ENCODE data around the gene PRRX2. TPM values are rescaled to one million over a fixed set of nuclear protein-coding genes. Genes with fewer than 3 reads are reported as not detected.

The PRRX2 gene
- total and polyA plus RNA-seq, 2 of the 4 experiments (the other 2 are of a cell fraction): 12.7 to 35.5 TPM

- dilution Hi-C loops (cut with HindIII; ENCODE audit: low sequenced_read_pairs, unreplicated experiment): no loop called here
- no peak overlapping the region for H2BK120ac ChIP-seq (ENCODE audit: low read depth, low read length)
- in situ Hi-C loops (cut with MboI; ENCODE audit: low sequenced_read_pairs): no loop called here
Measured at GRCh38 chr9:129720181-129720864, 54.9 kb downstream of the PRRX2 start.

More at GRCh38 chr9:129720181-129720864, 54.9 kb downstream of the PRRX2 start:
- Histone ChIP-seq H3K14ac (replicated peaks; ENCODE audit: low read depth, low read length) (no peak overlapping the region), H3K56ac (ENCODE audit: extremely low read depth, insufficient read depth, low read length) (no peak overlapping the region), H2AFZ (replicated peaks; ENCODE audit: low read length, poor library complexity) (no peak overlapping the region), H3K4me1 (ENCODE audit: control insufficient read depth, insufficient read depth, low read length) (peaks cover 6% of the 10 kb centered on the region), H4K91ac (ENCODE audit: insufficient read depth, low read depth, low read length) (no peak overlapping the region), H3K9ac (ENCODE audit: low read depth, low read length) (no peak overlapping the region), H3K4me2 (ENCODE audit: low read depth, low read length) (no peak overlapping the region), H3K79me1 (ENCODE audit: low read depth in 1 of 2, low read length in 2 of 2) (peaks cover 0 to 39% of the 10 kb centered on the region in 2 experiments), H3K4me3 (ENCODE audit: insufficient read depth, low read depth, low read length) (no peak overlapping the region), H4K8ac (ENCODE audit: low read depth in 2 of 2, low read length in 2 of 2) (no peak overlapping the region), H3K9me3 (ENCODE audit: control insufficient read depth, insufficient read depth, low read length) (no peaks in the 10 kb centered on the region), H2BK20ac (ENCODE audit: low read depth, low read length) (no peak overlapping the region), H4K5ac (ENCODE audit: low read depth, low read length) (no peak overlapping the region), H3K36me3 (ENCODE audit: control insufficient read depth, insufficient read depth, low read length) (peaks cover 33% of the 10 kb centered on the region), H3K4ac (ENCODE audit: low read depth, low read length) (no peak overlapping the region), H3K27ac (ENCODE audit: insufficient read depth, low read length) (no peak overlapping the region), H2BK5ac (ENCODE audit: low read depth, low read length, poor library complexity, severe bottlenecking) (no peak overlapping the region), H3K27me3 (ENCODE audit: control insufficient read depth, insufficient read depth, low read length) (no peaks in the 10 kb centered on the region), H2BK15ac (ENCODE audit: low read depth, low read length) (no peak overlapping the region), H4K20me1 (ENCODE audit: insufficient read depth, low read length) (peaks cover 5% of the 10 kb centered on the region; the same call in 1 of the 2 replicates), H3K9me1 (ENCODE audit: insufficient read depth, low read length) (peaks cover 12% of the 10 kb centered on the region), H3K23ac (ENCODE audit: low read depth, low read length) (no peak overlapping the region), H2AK9ac (replicated peaks; ENCODE audit: low read depth, low read length, poor library complexity) (no peak overlapping the region), H3K18ac (ENCODE audit: low read depth, low read length) (no peak overlapping the region), H2AK5ac (ENCODE audit: low read depth, low read length) (peak overlapping the region; percentile 43; the same call in 1 of the 2 replicates)
- WGBS, 2 experiments (ENCODE audit: extremely low coverage in 2 of 2, insufficient read length in 1 of 2): 85% methylated on average over 19 of the region's 31 CpGs; no CpG with 5 or more reads in 1 of the 2 experiments
- TF ChIP-seq CTCF (conservative IDR thresholded peaks at IDR 0.05; ENCODE audit: low read depth, low read length) (peak; percentile 22; the same call in 1 of the 2 replicates), MAFK (IDR thresholded peaks at IDR 0.05; ENCODE audit: low read depth, low read length) (no peak)
- ATAC-seq (ENCODE audit: low read depth): no peak
- POLR2A ChIA-PET (ENCODE audit: unreplicated experiment): no interaction called here
- intact Hi-C loops (cut with micrococcal nuclease): no loop called here
- CTCF ChIA-PET: no interaction called here
- no TSS peak for BruUV-seq (replicated peaks)
- no peak for DNase-seq

Data from IMR-90 (cell line).